Panc1 (cell line): ENCODE measurements around the gene TMEM31.

Source experiments
- CTCF ChIP-seq: fragments of 450-650 bp; IDR thresholded peaks from 2 replicates; pipeline ENCODE4 v1.5.1; 2017; ENCODE audit warnings: mild to moderate bottlenecking
- REST ChIP-seq, 2 experiments: IDR thresholded peaks; 2 replicates each; pipeline ENCODE4 v1.6.1; 2011 to 2012; ENCODE audit warnings: low read depth in 2 of 2, control low read depth in 1 of 2, low read length in 1 of 2, mild to moderate bottlenecking in 1 of 2, moderate library complexity in 1 of 2; ENCODE audit not compliant: insufficient read depth in 1 of 2

DNA sequence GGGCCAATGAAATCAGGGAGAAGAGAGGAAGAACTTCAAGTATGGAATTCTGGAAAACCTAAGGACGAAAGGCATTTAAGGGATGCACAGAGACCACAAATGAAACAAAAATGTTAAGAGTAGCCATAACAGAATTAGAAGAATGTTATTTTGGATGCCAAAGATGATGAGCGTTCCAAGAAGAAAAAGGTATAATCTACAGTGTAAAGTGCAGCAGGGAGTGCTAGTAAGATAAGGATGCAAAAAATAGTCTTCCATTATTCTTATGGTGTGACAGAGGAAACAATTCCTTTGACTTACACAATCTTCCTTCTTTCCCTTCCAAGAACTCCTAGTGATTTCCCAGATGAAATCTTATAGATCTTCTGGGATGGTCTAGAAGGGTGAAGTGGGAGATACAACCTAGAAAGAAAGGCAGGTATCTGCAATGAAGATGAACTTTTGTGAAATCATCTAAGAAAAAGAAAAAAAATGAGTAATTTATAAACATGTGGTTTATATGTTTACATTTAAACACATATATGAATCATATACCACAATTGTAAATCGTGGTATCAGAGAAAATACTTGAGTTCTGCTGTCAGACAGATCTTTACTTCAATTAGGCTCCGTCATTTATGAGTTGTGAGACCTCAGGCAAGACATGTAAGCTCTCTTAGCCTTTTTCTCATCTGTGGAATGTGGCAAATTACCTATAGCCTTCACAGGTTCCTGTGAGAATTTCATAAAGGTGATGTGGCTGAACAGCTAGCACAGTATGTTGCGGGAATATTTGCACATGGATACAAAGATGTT, 32.3 kb upstream of the TMEM31 start:
- TF ChIP-seq CTCF, result no peak
- TF ChIP-seq REST (IDR thresholded peaks at IDR 0.05; ENCODE audit: insufficient read depth in 1 of 2, low read depth in 2 of 2, low read length in 1 of 2), result no peak
